K562 (cell line): Measurements from ENCODE around the gene MAP3K20. TPM values are rescaled to one million over a fixed set of nuclear protein-coding genes. Genes with fewer than 3 reads are reported as not detected.

ENCODE experiments used
- ATAC-seq: fragments of 200-7000 bp; cut with Tn5 transposase; 3 replicates; pipeline ENCODE4 v1.9.1; 2020; ENCODE audit warnings: moderate library complexity
- BruUV-seq: library from RNA; stranded (reverse); fragments of 400-500 nt; replicated peaks from 2 replicates; lab custom pipeline; 2021; lab: Mats Ljungman, UMichigan
- CTCF ChIA-PET: fragments of 300-600 bp; formaldehyde crosslinking; extraction: SDS; loops from one replicate; lab custom pipeline; 2021; ENCODE audit warnings: low intra/inter-chr PET ratio; lab: Yijun Ruan, JAX
- POLR2A ChIA-PET: fragments of 300-600, 350-650 bp; sonication (Branson Sonifier 250); formaldehyde crosslinking; extraction: SDS; loops from one replicate; lab custom pipeline; 2021; ENCODE audit warnings: antibody characterized with exemption, inconsistent platforms; lab: Yijun Ruan, JAX
- DNase-seq, 4 experiments: peaks; one replicate each; pipeline versions ENCODE4 v3.0.0 to v3.0.0-alpha.2; 2011 to 2018; ENCODE audit warnings: low spot score in 3 of 4, mixed read lengths in 3 of 4; ENCODE audit errors: extremely low read depth in 1 of 4
- FAIRE-seq: peaks from 2 replicates; lab custom pipeline; 2011; peaks lifted over from hg19 to GRCh38; lab: Jason Lieb, UNC
- H2AFZ ChIP-seq: 2 replicates; pipeline ENCODE4 v1.6.0; 2011; ENCODE audit warnings: low read depth, low read length, control low read depth, inconsistent platforms
- H3K27ac ChIP-seq: fragments of 200-600 bp; 3 replicates; pipeline ENCODE4 v1.8.0; 2011; ENCODE audit warnings: low read depth, mild to moderate bottlenecking, control low read depth, inconsistent platforms, low read length, moderate library complexity, mixed read lengths; ENCODE audit errors: extremely low read depth
- H3K27me3 ChIP-seq, 2 experiments: fragments of 300-600 bp in 1 of 2; 2 replicates in 1 of 2; 3 replicates in 1 of 2; pipeline versions ENCODE4 v1.6.0 to v1.8.0; 2011; ENCODE audit warnings: inconsistent platforms in 2 of 2, low read length in 2 of 2, mild to moderate bottlenecking in 1 of 2, mixed read lengths in 1 of 2, moderate library complexity in 1 of 2; ENCODE audit not compliant: control insufficient read depth in 2 of 2, insufficient read depth in 2 of 2
- H3K36me3 ChIP-seq: fragments of 300-600 bp; 3 replicates; pipeline ENCODE4 v1.8.0; 2011; ENCODE audit warnings: mild to moderate bottlenecking, low read length, inconsistent platforms; ENCODE audit not compliant: control insufficient read depth, insufficient read depth
- H3K4me1 ChIP-seq, 2 experiments: fragments of 200-600 bp in 1 of 2; replicated peaks in 1 of 2; 2 replicates in 1 of 2; 3 replicates in 1 of 2; pipeline versions ENCODE4 v1.5.1 to v1.8.0; 2011; ENCODE audit warnings: inconsistent platforms in 2 of 2, low read length in 2 of 2, mild to moderate bottlenecking in 1 of 2, mixed read lengths in 1 of 2, moderate library complexity in 1 of 2; ENCODE audit not compliant: control insufficient read depth in 2 of 2, insufficient read depth in 2 of 2
- H3K4me2 ChIP-seq: 2 replicates; pipeline ENCODE4 v1.6.1; 2011; ENCODE audit warnings: low read length, control low read depth, inconsistent platforms, mixed read lengths; ENCODE audit not compliant: insufficient read depth
- H3K4me3 ChIP-seq: fragments of 200-600 bp; sonication (generic), shearing (Covaris generic); 2 replicates; pipeline ENCODE4 v1.5.1; 2016; ENCODE audit warnings: control low read depth, inconsistent platforms
- H3K79me2 ChIP-seq: fragments of 200-600 bp; 3 replicates; pipeline ENCODE4 v1.8.0; 2011; ENCODE audit warnings: low read length, inconsistent platforms; ENCODE audit not compliant: control insufficient read depth, insufficient read depth
- H3K9ac ChIP-seq, 2 experiments: 2 replicates each; pipeline versions ENCODE4 v1.6.0 to v1.6.1; 2011; ENCODE audit warnings: low read depth in 2 of 2, low read length in 2 of 2, control low read depth in 1 of 2, inconsistent platforms in 1 of 2, mild to moderate bottlenecking in 1 of 2, mixed read lengths in 1 of 2; ENCODE audit not compliant: insufficient read depth in 1 of 2
- H3K9me1 ChIP-seq: one replicate; pipeline ENCODE4 v1.6.0; 2011; ENCODE audit warnings: inconsistent platforms, mild to moderate bottlenecking, low read length, moderate library complexity; ENCODE audit not compliant: control insufficient read depth, insufficient read depth
- H3K9me3 ChIP-seq: replicated peaks from 2 replicates; pipeline ENCODE4 v1.5.1; 2011; ENCODE audit warnings: low read depth, low read length, inconsistent platforms; ENCODE audit not compliant: control insufficient read depth, insufficient read depth
- H4K20me1 ChIP-seq: replicated peaks from 2 replicates; pipeline ENCODE4 v1.6.1; 2011; ENCODE audit warnings: low read length, inconsistent platforms, mixed read lengths; ENCODE audit not compliant: control insufficient read depth, insufficient read depth
- BCLAF1 ChIP-seq, 2 experiments: fragments of 450-650 bp in 1 of 2; IDR thresholded peaks; 2 replicates each; pipeline ENCODE4 v1.6.1; 2011 to 2017; ENCODE audit warnings: low read depth in 2 of 2, antibody characterized with exemption in 1 of 2, borderline replicate concordance in 1 of 2, low read length in 1 of 2, mild to moderate bottlenecking in 1 of 2, mixed read lengths in 1 of 2; ENCODE audit not compliant: control insufficient read depth in 1 of 2
- DNMT1 ChIP-seq: fragments of 450-650 bp; IDR thresholded peaks from 2 replicates; pipeline ENCODE4 v1.6.1; 2016; ENCODE audit warnings: antibody characterized with exemption, mild to moderate bottlenecking
- GATA2 ChIP-seq: sonication (generic); formaldehyde crosslinking; IDR thresholded peaks from 2 replicates; pipeline ENCODE4 v1.4.0; 2020; ENCODE audit warnings: mild to moderate bottlenecking, missing genetic modification reagents
- HMGXB4 ChIP-seq: sonication (generic); formaldehyde crosslinking; IDR thresholded peaks from 2 replicates; pipeline ENCODE4 v1.8.1; 2023; ENCODE audit warnings: mild to moderate bottlenecking, missing genetic modification reagents
- KAT2B ChIP-seq: IDR thresholded peaks from one replicate; pipeline ENCODE4 v1.6.1; 2012; ENCODE audit warnings: low read depth, mild to moderate bottlenecking, control low read depth, inconsistent platforms, low read length, moderate library complexity
- NCOA2 ChIP-seq, 2 experiments: fragments of 450-650 bp; IDR thresholded peaks; 2 replicates each; pipeline ENCODE4 v1.6.1; 2018; ENCODE audit warnings: mild to moderate bottlenecking in 2 of 2, moderate library complexity in 1 of 2; ENCODE audit not compliant: partially characterized antibody in 2 of 2
- PHB ChIP-seq: fragments of 250-450 bp; sonication (Bioruptor Pico); IDR thresholded peaks from 2 replicates; pipeline ENCODE4 v1.5.0; 2021
- RNF2 ChIP-seq: sonication (generic); IDR thresholded peaks from 2 replicates; pipeline ENCODE4 v1.6.1; 2016
- TARDBP ChIP-seq: fragments of 450-650 bp; IDR thresholded peaks from 2 replicates; pipeline ENCODE4 v1.6.1; 2016
- ZNF121 ChIP-seq: sonication (generic); formaldehyde crosslinking; conservative IDR thresholded peaks from 2 replicates; pipeline ENCODE4 v1.8.0; 2022; ENCODE audit warnings: missing genetic modification reagents
- WGBS: fragments of 100-300 bp; shearing (Covaris generic); methylation state at CpG from one replicate; pipeline ENCODE4 v1.1.6; 2016; ENCODE audit warnings: low coverage, mixed read lengths; ENCODE audit not compliant: insufficient coverage; ENCODE audit errors: missing lambda C conversion rate; 5-methylcytosine and 5-hydroxymethylcytosine counted together
- in situ Hi-C: fragments of 300-500 bp; cut with MboI; formaldehyde crosslinking; loops from 4 replicates; pipeline ENCODE4 v1.15.0; 2018; ENCODE audit warnings: inconsistent platforms, mixed read lengths
- intact Hi-C: fragments of 100-400 bp; cut with micrococcal nuclease; formaldehyde crosslinking; loops from 2 replicates; pipeline ENCODE4 v1.14.2; 2022
- polyA plus RNA-seq, 8 experiments: library from polyadenylated mRNA; depleted of rRNA in 4 of 8; stranded (reverse) in 5 of 8; unstranded in 3 of 8; fragments of >200 nt; fragmentation: Nextera tagmentation in 2 of 8; fragmentation: Illumina TruSeq in 1 of 8; extraction: Ambion mirVana in 2 of 8; extraction: Trizol in 1 of 8; gene quantifications; 2 replicates each; pipeline versions ENCODE4 v1.2.1 to v1.2.3, GENCODE V29; 2011 to 2014; ENCODE audit warnings: inconsistent platforms in 1 of 8, missing spikeins in 1 of 8
- total RNA-seq, 7 experiments: library from RNA; depleted of rRNA in 6 of 7; stranded (reverse); fragments of >200 nt in 6 of 7; fragmentation: Illumina TruSeq in 2 of 7; extraction: Trizol in 2 of 7; gene quantifications; 2 replicates each; pipeline versions ENCODE4 v1.2.1 to v1.2.3, GENCODE V29; 2011 to 2021; ENCODE audit warnings: low replicate concordance in 1 of 7

Gene MAP3K20
- total and polyA plus RNA-seq, 9 of the 15 experiments (the other 6 are each of a cell fraction or from before 2014, with no cell fraction given) = 9.8 to 34.2 (median 27.3) TPM

- no TSS peak for BruUV-seq
- in situ Hi-C loops = no loop called here
- H3K79me2 ChIP-seq = 0 out of 3 replicates have a peak, but pooled peaks cover 5% of the 10 kb centered on the region
- H3K27ac ChIP-seq = no peak overlapping the region
- WGBS = 94% methylated on average over 1 of the region's 1 CpG
- FAIRE-seq (no peak), ATAC-seq (no peak), DNase-seq (no peak)
- H3K9ac ChIP-seq = no peak overlapping the region
- intact Hi-C loops = no loop called here
- H3K36me3 ChIP-seq = no peaks in the 10 kb centered on the region
- H3K4me1 ChIP-seq = no peaks in the 10 kb centered on the region
- no peaks in the 10 kb centered on the region for H3K9me3 ChIP-seq
- H2AFZ ChIP-seq = no peak overlapping the region
- no peaks in the 10 kb centered on the region for H4K20me1 ChIP-seq
- H3K27me3 ChIP-seq = no peaks in the 10 kb centered on the region
- TF ChIP-seq PHB (CRISPR knock-in tag) = no peak
- TF ChIP-seq ZNF121 (CRISPR knock-in tag) = no peak
- no peak for TF ChIP-seq DNMT1
- TF ChIP-seq RNF2 = no peak
- no peak for TF ChIP-seq TARDBP
- no peak for TF ChIP-seq HMGXB4
- TF ChIP-seq GATA2 (CRISPR knock-in tag) = no peak
- TF ChIP-seq BCLAF1 (IDR thresholded peaks at IDR 0.05; ENCODE audit: borderline replicate concordance in 1 of 2, control insufficient read depth in 1 of 2, low read depth in 2 of 2, low read length in 1 of 2) = no peak
- no peak for TF ChIP-seq NCOA2 (IDR thresholded peaks at IDR 0.05; ENCODE audit: partially characterized antibody in 2 of 2)
- no peak for TF ChIP-seq KAT2B
- H3K4me3 ChIP-seq = no peak overlapping the region
- no peaks in the 10 kb centered on the region for H3K9me1 ChIP-seq
- H3K4me2 ChIP-seq = no peak overlapping the region
- POLR2A ChIA-PET = no interaction called here
- CTCF ChIA-PET = no interaction called here
These were observed 77.7 kb downstream of the MAP3K20 start for GRCh38 chr2:173153301-173153885.
